DOHH2 (cell line): ENCODE results near the gene GALNT2.

Source experiments
- H3F3A ChIP-seq: fragments of 200-600 bp; sonication (generic), shearing (Covaris generic); 2 replicates; pipeline ENCODE4 v1.6.0; 2016; ENCODE audit warnings: antibody characterized with exemption, mild to moderate bottlenecking; ENCODE audit not compliant: control insufficient read depth, insufficient read depth
- H3K27ac ChIP-seq: fragments of 200-600 bp; sonication (generic); 2 replicates; pipeline ENCODE4 v1.5.1; 2014; ENCODE audit warnings: low read depth, mild to moderate bottlenecking, low read length, moderate library complexity
- H3K27me3 ChIP-seq: fragments of 200-600 bp; sonication (generic); 2 replicates; pipeline ENCODE4 v1.6.1; 2014; ENCODE audit warnings: mild to moderate bottlenecking, low read length, mixed read lengths; ENCODE audit not compliant: control insufficient read depth
- H3K36me3 ChIP-seq: fragments of 200-600 bp; sonication (generic); 2 replicates; pipeline ENCODE4 v1.6.1; 2014; ENCODE audit warnings: mild to moderate bottlenecking, low read length, moderate library complexity, mixed read lengths; ENCODE audit not compliant: control insufficient read depth
- H3K4me1 ChIP-seq: fragments of 200-600 bp; sonication (generic); 2 replicates; pipeline ENCODE4 v1.6.1; 2014; ENCODE audit warnings: mild to moderate bottlenecking, low read length, mixed read lengths; ENCODE audit not compliant: control insufficient read depth
- H3K4me2 ChIP-seq: fragments of 200-600 bp; sonication (generic); 2 replicates; pipeline ENCODE4 v1.6.0; 2014; ENCODE audit warnings: mild to moderate bottlenecking, low read length, moderate library complexity
- H3K4me3 ChIP-seq: fragments of 200-600 bp; sonication (generic); 2 replicates; pipeline ENCODE4 v1.5.1; 2014; ENCODE audit warnings: mild to moderate bottlenecking, low read length, mixed read lengths
- H3K79me2 ChIP-seq: fragments of 200-600 bp; sonication (generic); 2 replicates; pipeline ENCODE4 v1.6.1; 2014; ENCODE audit warnings: mild to moderate bottlenecking, low read length, mixed read lengths; ENCODE audit not compliant: control insufficient read depth
- H3K9me2 ChIP-seq: fragments of 200-600 bp; sonication (generic); replicated peaks from 2 replicates; pipeline ENCODE4 v1.6.1; 2014; ENCODE audit warnings: mild to moderate bottlenecking, low read length, mixed read lengths; ENCODE audit not compliant: control insufficient read depth
- H3K9me3 ChIP-seq: fragments of 200-600 bp; sonication (generic); 2 replicates; pipeline ENCODE4 v1.6.1; 2014; ENCODE audit warnings: antibody characterized with exemption, low read length, mixed read lengths; ENCODE audit not compliant: control insufficient read depth, insufficient read depth
- H4K20me1 ChIP-seq: fragments of 200-600 bp; sonication (generic); 2 replicates; pipeline ENCODE4 v1.6.0; 2014; ENCODE audit warnings: low read depth, mild to moderate bottlenecking, antibody characterized with exemption, low read length, moderate library complexity; ENCODE audit not compliant: control insufficient read depth, insufficient read depth
- EZH2phosphoT487 ChIP-seq: fragments of 200-600 bp; sonication (generic); IDR thresholded peaks from 2 replicates; pipeline ENCODE4 v1.6.1; 2017; ENCODE audit warnings: borderline replicate concordance, mild to moderate bottlenecking, antibody characterized with exemption, low read length, moderate library complexity, mixed read lengths
- TF ChIP-seq, protein P1 (sequence below): fragments of 200-600 bp; sonication (generic); IDR thresholded peaks from one replicate; pipeline ENCODE4 v1.5.1; 2014; ENCODE audit warnings: antibody characterized with exemption, mild to moderate bottlenecking, low read depth, low read length; ENCODE audit not compliant: poor library complexity, severe bottlenecking

GALNT2 gene

DNA sequence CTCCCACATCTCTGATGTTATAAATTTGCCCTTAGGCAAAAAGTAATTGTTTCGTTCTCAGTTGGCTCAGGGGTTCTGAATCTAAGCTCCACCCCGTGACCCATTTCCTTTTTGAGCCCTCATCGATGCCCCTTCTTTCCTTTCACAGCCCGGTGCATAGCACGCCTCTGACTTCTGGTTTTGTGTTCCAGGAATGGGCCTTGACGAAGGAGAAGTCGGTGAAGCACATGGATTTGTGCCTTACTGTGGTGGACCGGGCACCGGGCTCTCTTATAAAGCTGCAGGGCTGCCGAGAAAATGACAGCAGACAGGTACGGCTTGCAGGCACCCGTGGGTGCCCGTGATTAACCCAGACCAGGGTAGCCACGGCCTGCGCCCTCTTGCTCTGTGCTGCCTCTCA is 207.2 kb downstream of the GALNT2 start:
- Histone ChIP-seq H4K20me1 (no peaks in the 10 kb centered on the region), H3K9me2 (no peaks in the 10 kb centered on the region), H3K36me3 (peaks cover 35% of the 10 kb centered on the region), H3K79me2 (no peaks in the 10 kb centered on the region), H3F3A (peaks cover 35% of the 10 kb centered on the region), H3K4me1 (peaks cover 87% of the 10 kb centered on the region), H3K27me3 (no peaks in the 10 kb centered on the region), H3K4me3 (no peak overlapping the region), H3K27ac (peak overlapping the region; percentile 29), H3K9me3 (no peaks in the 10 kb centered on the region), H3K4me2 (peak overlapping the region; percentile 28)
- no peak for TF ChIP-seq EZH2phosphoT487
- TF ChIP-seq, protein P1, sequence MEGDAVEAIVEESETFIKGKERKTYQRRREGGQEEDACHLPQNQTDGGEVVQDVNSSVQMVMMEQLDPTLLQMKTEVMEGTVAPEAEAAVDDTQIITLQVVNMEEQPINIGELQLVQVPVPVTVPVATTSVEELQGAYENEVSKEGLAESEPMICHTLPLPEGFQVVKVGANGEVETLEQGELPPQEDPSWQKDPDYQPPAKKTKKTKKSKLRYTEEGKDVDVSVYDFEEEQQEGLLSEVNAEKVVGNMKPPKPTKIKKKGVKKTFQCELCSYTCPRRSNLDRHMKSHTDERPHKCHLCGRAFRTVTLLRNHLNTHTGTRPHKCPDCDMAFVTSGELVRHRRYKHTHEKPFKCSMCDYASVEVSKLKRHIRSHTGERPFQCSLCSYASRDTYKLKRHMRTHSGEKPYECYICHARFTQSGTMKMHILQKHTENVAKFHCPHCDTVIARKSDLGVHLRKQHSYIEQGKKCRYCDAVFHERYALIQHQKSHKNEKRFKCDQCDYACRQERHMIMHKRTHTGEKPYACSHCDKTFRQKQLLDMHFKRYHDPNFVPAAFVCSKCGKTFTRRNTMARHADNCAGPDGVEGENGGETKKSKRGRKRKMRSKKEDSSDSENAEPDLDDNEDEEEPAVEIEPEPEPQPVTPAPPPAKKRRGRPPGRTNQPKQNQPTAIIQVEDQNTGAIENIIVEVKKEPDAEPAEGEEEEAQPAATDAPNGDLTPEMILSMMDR = no peak

DNA sequence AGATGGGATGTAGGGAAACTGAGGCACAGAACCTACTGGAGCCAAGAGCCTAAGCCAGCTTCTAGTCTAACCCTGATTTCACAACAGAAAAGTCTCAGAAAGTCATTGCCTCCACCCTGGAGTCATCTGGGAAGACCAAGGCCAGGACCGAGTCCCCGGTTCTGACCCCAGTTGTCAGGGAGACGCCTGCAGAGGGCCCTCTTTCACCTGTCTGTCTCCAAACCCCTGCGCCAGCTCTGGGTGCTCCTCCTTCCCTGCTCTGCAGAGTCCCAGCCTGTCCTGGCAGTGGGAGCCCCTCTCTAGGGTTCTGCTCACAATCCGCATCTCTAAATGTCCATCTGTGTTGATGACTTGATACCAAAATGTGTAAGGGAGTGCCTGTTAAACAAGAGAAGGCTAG is 209.4 kb downstream of the GALNT2 start:
- Histone ChIP-seq H3K4me3 (peak overlapping the region; percentile 49), H3F3A (peaks cover 21% of the 10 kb centered on the region), H4K20me1 (no peaks in the 10 kb centered on the region), H3K4me2 (peak overlapping the region; percentile 63), H3K9me2 (no peaks in the 10 kb centered on the region), H3K4me1 (peaks cover 85% of the 10 kb centered on the region), H3K79me2 (no peaks in the 10 kb centered on the region), H3K27ac (peak overlapping the region; percentile 73), H3K27me3 (no peaks in the 10 kb centered on the region), H3K36me3 (peaks cover 51% of the 10 kb centered on the region), H3K9me3 (no peaks in the 10 kb centered on the region)
- TF ChIP-seq, protein P1 = no peak
- no peak for TF ChIP-seq EZH2phosphoT487

DNA sequence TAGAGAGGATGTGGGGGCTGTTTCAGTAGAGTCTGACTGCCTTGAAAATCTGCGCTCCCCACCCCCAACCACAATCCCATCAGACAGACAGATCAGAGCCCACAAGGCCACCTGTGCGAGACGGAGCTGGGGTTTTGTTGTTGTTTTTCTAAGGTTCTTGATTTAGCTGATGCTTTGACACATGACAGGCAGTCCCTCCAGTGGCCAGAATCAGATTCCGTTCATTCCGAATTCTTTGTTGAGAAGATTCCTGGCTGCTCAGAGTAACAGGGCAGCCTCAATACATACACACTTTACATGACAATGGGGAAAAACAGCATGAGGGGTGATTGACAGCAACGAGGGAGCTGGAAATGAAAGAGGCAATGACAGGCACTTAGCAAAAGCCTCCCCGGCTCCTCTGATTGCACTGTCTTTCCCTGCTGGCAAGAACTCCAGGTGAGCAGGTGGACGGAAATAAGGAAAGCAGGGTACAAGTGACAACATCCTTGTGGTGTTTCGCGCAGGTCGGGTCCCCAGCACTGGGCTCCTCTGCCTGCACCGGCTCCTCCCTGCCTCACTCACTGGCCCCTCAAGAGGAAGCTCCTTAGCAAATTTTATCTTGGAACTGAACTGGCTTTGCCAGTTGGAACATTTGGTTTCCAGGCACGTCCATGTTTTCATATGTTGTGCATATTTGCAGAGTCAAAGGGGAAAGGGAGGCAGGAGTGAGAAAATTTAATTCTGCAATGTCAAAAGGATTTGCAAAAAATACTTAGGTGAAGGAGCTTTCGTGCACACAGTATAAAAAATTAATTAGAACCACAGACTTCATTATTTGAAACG is 210.4 kb downstream of the GALNT2 start:
- peak overlapping the region; percentile 63 for H3K4me2 ChIP-seq
- H3F3A ChIP-seq = peaks cover 21% of the 10 kb centered on the region
- no peaks in the 10 kb centered on the region for H3K27me3 ChIP-seq
- H3K79me2 ChIP-seq = no peaks in the 10 kb centered on the region
- peaks cover 85% of the 10 kb centered on the region for H3K4me1 ChIP-seq
- no peaks in the 10 kb centered on the region for H4K20me1 ChIP-seq
- no peaks in the 10 kb centered on the region for H3K9me3 ChIP-seq
- no peaks in the 10 kb centered on the region for H3K9me2 ChIP-seq
- H3K4me3 ChIP-seq = peak overlapping the region; percentile 49
- no peak for TF ChIP-seq EZH2phosphoT487
- TF ChIP-seq, protein P1 = peak; percentile 28
- peaks cover 51% of the 10 kb centered on the region for H3K36me3 ChIP-seq
- H3K27ac ChIP-seq = peak overlapping the region; percentile 73
